HG03139 (cell line): ENCODE results near the gene TGFBI.
A peak's percentile ranks its signal among the peaks of the same experiment; 100 is the strongest.

Experiments
- ATAC-seq: cut with Tn5 transposase; IDR thresholded peaks from one replicate; pipeline ENCODE4 v1.9.1; 2021; ENCODE audit not compliant: unreplicated experiment

The TGFBI gene

DNA sequence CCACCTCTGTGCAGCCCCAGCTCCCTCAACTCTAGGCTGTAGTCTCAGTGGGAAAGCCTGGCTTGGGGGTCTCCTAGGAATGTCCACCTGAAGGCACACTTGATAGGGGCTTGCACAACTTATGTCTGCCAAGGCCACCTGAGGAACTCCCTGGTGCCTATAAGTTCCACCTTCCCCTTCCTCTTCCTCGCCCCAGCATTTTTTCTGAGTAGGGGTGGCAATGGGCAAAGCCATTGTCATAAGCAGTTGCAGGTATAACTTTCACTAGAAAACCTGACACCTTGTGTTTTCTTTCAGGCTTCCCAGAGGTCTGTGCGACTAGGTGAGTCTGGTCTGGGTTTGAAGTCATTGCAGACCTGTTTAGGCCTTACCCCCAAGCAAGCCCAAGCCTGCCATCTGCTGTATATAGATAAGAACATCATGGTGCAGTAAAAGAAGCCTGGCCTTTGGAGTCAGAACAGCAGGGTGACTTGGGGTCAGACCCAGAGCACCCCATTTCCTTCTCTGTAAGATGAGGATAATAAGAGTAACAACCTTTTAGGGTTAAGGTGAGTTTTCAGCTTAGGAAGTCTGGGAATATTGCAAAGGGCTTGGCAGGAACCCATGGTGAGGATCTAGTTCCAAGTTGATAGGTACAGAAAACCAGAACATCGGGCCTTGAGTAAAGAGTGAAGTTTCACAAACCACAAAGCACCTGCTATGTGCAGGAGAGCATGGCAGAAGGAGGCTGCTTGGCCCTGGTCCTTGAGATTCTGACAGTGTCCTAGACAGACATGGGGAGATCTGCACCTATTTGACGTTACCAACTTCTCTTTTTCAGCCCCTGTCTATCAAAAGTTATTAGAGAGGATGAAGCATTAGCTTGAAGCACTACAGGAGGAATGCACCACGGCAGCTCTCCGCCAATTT lies 33.8 kb downstream of the TGFBI start:
- ATAC-seq: no peak

DNA sequence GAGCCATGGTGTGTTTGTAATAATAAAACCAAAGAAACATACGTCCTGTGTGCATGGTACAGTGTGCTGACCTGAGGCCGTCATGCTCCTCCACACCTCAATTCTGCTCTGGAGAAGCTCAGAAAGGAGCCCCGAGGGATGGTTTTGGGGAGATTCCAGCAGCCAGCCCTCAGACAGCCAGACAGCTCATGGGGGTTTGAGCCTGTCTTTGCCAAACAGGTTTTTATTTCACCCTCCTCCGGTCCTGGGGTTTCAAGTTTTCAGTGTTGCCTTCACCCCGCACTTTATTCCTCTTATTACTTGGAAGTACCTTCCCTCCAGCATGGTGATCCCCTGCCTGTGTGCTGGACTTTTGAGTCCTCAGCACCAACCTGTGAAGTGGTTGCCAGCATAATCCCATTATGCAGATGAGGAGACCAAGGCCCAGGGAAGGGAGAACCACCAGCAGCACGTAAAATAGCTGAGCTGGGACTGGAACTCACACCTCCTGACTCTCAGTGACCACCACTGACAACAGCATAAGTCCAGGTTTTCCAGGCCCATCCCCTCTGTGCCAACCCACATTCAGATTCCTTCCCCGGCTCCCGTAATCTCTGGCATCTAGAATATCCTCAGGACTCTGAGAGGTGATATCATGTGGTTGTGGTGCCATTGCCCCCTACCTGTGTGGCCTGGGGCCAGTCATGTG lies 35.1 kb downstream of the TGFBI start:
- no peak for ATAC-seq

DNA sequence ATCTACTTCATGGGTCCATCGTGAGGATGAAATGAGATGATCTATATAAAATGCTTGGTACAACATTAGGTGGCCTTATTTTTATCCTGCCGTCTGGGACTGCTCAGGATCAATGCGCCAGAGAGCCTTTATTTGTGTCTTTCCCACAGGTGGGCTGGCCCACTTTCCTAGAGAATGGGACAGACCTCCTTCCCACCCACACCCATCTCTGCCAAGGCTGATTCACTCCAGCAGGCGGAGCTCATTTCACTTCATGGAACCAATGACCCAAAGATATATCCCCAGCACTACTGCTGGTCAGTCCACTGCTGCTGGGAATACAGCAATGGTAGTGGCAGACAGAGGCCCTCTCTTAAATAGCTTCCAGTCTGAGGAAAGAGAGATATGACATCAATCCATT lies 35.7 kb downstream of the TGFBI start:
- ATAC-seq: no peak

DNA sequence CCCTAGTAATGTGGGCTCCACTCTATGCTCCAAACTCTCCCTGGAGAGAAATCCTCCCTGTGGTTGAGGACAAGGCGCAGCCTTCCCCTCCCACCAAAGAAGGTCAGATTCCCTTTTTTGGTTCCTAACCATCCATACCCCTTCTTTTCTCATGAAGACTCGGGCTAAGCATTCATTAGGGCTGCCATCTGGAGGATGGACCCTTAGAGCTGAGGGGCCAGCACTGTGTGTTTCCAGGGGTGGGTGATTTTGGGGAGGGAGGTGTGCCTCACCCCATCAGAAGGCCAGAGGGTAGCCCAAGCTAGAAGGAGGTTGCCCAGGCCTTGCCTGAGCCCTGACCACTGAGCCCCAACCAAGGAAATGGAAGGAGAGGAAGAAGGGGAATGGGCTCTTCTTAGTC lies 36.8 kb downstream of the TGFBI start:
- ATAC-seq: no peak

DNA sequence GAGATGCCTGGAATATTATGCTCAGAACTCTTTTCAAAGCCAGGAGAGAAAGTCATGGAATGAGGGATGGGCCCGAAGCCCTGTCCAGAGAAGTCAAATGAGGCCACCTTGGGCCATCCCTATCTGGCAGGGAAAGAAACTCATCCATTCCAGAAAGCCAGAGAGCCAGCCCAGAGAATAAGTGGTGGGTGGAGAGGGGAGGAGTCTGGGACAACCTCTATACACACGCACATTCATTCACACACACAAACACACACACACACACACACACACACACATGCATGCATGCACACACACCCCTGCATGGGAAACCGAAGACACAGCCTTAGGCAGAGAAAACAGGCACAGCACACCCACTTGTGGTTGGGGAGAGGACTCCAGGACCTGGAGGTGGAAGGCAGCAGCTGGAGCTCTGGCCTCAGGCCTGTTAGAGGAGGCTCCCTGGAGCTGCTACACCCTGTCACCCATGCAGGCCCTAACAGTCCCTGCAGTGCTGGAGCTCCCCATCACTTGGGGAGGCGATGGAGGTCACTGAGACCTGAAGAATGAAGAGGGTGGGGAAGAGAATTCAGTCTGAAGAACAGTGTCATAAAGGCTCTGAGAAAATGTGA lies 38.0 kb downstream of the TGFBI start:
- no peak for ATAC-seq

DNA sequence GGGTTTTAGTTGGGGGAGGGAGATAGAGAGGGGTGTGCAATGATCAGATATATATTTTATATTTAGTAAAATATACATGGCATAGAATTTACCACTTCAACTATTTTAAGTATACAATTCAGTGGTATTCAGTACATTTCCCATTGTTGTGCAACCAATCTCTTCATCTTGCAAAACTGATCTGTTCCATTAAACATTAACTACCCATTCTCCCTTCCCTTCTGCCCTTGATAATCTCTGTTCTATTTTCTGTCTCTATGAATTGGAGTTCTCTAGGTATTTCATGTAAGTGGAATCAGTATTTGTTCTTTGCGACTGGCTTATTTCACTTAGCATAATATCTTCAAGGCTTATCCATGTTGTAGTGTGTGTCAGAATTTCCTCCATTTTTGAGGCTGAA lies 38.6 kb downstream of the TGFBI start:
- ATAC-seq: no peak

DNA sequence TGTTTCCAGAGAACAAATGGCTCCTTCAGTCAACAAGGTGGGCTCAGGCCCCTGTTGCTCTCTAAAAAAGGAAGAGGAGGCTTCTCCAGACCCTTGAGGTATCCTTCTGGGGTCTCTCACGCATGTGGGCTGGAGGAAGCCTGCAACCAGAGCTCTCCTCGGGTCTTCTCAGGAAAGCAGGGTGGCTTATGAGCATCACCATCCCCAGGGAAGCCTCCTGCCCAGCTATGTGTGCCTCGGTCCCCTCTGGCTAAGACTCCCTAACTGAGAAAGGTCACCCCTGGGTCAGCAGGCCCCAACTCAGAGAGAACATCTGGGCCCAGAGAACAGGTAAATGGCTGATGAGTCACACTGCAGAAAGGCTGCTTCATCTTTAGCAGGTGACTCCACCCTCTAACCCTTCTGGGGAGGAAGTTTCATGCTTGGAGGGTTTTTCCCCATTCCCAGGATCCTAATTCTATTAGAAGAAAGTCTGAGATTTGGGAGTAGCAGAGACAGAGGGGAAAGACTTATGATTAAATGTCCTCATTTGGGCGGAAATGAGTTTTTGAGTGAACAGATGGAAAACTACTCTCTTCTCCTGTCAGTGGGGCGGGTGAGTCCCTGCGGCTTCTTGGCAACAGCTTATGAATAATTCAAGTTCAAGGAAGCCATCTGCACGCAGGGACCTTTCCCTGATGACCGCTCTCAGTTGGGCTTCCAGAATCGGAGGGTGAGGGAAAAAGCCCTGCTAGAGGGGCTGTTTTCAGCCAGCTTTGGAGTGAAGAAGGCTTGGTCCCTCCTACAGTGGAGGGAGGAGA lies 41.9 kb downstream of the TGFBI start:
- ATAC-seq: no peak

DNA sequence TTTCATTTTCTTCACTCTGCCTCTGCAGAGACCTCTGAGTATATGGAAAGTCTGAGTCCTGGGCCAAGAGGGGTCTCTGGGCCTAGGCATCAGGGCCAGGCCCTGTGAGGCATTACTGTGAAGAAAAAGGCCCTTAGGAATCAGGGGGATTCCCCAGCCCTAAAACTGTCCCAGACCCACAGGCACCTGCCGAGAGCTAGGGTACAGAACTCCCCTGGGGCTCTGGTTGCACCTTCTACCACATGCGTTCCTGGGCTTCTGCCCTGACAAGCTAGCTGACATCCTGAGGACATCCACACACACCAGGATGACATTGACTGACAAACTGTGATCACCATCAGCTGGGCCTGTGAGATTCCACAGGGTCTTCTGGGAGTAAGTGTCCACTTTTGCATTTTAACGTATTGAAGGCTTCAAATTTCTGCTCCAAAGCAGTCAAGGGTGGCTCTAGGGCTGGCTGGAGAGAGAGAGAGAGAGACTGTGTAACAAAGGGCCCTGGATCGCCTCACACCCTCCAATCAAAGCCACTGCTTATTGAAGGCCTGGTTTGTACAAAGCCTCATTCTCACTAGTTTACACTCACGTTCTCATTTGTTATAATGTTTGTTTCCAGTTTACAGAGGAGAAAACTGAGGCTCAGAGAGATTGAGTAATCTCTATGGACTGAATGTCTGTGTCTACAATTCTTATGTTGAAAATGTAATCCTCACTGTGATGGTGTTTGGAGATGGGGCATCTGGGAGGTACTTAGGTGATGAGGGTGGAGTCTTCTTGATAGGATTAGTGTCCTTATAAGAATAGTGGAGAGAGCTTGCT lies 45.1 kb downstream of the TGFBI start:
- peak; percentile 72 for ATAC-seq

DNA sequence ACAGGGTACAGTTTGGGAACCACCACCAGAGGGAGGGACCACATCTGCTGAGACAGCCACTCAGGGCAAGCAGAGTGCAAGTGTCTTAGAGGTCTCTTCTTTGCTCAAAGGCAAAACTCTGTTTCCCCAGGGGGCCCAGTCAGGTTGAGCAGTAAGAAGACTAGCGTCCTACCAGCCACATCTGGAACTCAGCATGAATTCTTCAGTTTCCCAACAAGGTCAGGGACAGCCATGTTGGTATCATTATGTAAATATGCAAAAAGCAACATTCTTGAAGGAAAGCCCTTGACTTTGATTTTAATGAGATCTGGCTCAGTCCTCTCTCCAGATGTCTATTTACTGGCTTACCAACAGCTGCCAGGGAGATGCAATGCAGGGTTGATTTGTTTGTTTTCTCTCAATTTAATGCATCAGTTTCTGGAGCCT lies 46.7 kb downstream of the TGFBI start:
- ATAC-seq: no peak

DNA sequence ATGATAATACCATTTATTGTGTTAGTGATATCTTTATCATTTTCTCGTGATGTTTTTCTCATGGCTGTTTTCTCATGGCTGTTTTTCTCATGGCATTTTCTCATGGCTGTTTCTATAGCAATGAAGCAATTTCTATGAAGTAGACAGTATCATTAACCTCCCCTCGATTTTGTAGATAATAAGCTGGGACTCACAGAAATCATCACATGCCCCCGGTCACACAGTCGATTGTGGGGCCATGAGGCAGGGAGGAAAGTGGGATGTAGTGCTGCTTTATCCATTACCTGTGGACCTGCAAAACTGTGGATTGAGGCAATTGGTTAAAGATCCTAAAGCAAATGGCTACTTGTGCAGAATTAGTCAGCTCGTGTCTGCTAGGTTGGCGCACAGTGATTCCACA lies 47.3 kb downstream of the TGFBI start:
- no peak for ATAC-seq

DNA sequence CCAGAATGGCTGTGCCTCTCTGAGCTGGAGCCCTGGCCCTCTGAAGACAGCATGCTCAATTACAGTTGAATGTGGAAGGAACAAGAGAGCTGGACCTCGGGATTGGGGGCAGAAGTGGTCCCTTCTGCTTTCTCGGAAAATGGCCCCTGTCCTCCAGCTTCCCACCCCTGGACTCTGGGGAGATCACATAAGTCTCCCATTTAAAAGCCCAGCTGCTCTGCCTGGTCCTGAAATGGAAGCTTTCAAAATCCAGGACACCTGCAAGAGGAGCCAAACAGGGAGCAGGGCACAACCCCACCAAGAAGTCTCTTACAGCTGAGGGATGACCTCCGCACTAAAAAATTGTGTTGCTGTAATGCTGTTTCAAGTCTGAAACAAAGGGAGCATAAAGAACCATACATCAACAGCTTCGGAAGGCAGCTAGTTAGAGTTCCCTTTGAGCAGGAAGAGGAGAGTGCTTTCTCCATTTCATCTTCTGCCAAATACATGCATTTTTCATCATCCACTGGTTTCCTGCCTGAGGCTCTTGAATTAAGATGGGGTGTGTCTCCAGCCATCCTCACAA lies 48.2 kb downstream of the TGFBI start:
- no peak for ATAC-seq

DNA sequence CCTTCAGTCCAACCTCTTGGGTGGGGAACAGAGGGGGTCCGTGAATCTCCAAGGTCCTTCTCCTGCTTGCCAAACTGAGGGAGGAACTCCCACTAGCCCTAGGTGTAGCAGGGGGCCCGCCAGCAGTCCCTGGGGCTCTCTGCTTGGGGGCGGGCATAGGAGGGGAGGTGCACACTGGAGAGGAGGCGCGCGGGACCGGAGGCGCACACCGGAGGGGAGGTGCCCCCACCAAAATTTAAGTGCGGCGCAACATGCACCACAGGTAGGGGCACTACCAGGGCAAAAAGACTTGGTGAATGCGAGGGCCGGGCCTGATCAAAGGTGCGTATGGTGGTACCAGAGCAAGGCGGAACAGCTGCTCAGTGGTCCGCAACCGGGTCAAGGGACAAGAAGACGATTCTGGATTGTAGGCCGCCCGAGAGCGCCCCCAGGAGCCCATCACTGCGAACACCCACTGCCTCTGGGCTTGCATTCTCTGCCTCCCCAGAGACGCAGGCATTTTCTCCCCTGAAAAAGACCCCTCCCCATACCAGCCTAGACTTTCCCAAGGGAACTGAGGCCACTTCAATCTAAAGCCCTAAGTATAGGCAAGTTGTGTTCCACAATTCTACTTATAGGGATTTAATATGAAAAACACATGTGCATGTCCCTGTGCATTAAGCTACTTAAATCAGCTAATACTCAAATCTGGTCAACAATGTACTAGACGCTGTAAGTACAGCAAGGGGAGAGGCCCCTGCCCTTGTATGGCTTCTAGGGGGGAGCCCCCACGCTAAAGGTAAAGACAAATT lies 50.6 kb downstream of the TGFBI start:
- no peak for ATAC-seq

DNA sequence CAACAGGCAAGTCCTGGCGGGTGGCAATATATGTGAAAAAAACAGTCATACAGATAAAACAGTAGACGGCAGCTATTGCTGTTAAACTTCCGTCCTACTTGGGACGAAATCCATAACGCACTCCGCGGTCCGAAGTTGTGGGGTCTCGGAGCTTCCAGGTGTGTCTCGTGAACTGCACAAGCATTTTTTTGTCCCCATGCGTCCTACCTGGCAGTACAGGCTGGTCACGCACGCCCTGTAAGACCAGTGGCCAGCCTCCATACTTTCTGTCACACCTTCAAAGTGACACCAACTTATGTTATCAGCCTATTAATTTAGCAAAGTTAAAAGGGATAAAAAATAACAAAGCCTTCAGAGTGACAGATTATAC lies 51.3 kb downstream of the TGFBI start:
- no peak for ATAC-seq

DNA sequence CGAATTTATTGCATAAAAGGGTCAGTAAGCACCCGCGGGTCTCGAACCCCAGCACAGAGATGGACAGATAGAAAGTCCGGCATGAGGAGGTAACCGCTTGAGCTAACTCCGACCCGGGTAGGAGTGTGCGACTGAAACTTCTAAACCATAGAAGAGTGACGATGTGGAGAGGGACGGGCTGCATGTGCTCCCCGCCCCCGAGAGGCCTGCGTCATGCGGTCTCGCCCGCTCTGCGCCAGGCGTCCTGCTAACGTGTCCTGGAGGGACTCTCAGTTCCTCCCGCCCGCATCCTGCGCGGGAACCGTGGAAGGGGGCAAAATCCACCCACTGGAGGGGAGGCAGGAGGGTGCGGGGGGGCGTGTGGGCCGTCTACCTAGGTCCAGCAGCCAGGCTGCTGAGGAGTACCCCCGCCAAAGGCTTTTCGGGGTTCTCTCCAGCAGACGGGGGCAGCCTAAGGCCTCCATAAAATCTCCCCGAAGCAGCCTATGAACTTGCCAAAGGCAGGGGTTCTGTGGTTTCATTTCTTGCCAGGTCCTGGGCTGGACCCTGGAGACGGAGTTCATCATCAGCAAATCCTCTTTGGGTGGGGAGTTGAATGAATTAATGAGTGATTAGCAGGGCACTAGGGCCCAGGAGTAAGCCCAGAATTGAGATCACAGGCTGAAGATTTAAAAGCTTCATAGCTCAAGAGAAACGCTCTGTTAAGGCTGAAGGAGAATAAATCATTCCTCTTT lies 51.9 kb downstream of the TGFBI start:
- ATAC-seq: peak; percentile 90

DNA sequence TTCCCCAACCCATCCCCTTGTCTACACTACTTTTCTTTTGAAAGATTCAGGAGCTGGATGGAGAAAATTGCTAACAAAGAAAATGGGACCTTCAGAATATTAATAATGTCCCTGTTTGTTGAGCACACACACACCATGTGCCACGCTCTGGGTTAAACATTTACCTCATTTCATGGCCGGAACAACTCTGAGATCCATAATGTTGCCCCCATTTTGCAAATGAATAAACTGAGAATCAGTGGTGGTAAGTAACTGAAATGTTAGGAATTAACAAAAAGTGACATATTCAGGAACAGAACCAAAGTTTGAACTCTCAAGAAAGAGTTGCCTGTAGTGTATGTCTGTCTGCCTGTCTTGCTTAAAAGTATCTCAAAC lies 52.4 kb downstream of the TGFBI start:
- no peak for ATAC-seq

DNA sequence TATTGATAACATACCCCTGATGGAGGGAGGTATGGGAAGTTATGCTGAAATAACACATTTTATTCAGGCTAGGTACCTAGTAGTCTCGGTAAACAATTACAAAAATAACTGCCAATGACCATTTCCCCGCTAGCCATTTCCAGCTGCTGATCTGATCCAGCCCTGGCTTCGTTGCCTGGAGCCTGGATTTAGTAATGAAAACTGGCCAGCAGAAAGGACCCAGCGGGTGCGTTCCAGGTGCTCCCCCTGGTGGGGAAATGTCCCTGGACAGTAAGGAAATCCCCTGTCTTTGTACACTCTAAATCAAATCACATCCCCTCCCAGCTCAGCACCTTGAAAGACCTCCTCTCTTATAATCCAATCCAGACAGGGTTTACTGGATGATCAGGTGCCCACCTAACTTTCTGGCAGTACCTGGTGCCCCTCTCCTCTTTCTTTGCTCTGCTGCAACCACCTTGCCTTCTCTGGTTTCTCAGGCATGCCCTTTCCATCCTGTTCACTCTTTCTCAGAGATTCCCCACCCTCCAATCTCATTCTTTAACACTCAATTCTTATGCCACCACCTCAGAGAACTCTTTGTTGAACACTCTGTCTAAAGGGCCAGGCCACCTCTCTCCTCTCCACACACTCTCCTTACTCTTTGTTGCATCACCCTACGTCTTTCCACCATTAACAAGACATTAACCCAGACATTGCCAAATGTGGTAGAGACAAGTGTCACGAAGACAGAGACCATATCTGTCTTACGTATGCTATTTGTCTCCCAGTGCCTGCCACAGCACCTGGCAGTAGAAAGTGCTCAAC lies 53.8 kb downstream of the TGFBI start:
- no peak for ATAC-seq

DNA sequence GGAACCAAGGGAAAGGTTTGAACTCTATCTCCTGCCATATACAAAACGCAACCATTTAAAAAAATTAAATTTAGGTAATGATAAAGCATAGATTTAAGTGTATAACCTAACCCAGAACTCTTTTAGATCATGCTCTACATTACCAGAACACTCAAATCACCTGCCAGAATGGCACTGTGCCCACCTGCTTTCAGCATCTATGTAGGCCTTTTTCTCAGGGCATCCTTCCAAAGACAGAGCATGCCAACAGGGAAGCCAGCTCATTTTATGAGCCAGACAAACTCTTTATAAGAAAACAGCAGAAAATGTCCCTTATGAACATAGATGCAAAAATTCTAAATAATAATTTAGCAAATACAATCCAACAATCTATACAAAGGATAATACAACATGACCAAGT lies 55.9 kb downstream of the TGFBI start:
- ATAC-seq: no peak
